Breast epithelium (tissue), 4 donors: ENCODE measurements around the gene UST. TPM values are rescaled to one million over a fixed set of nuclear protein-coding genes. Genes with fewer than 3 reads are reported as not detected.

Source experiments
- DNase-seq, 2 donors: peaks; one replicate each; pipeline ENCODE4 v3.0.0-alpha.2; 2019; ENCODE audit warnings: low spot score in 2 of 2
- H3K27ac ChIP-seq, 2 donors: fragments of 200-600 bp; sonication (generic) in 1 of 2; one replicate each; pipeline ENCODE4 v1.5.1; 2016 to 2019; ENCODE audit warnings: mild to moderate bottlenecking in 1 of 2
- H3K27me3 ChIP-seq, 2 donors: fragments of 200-600 bp; sonication (generic) in 1 of 2; one replicate each; pipeline versions ENCODE4 v1.5.1 to v1.6.0; 2017 to 2019; ENCODE audit warnings: control low read depth in 1 of 2, mild to moderate bottlenecking in 1 of 2
- H3K36me3 ChIP-seq: fragments of 200-600 bp; one replicate; pipeline ENCODE4 v1.5.1; 2019
- H3K4me1 ChIP-seq, 2 donors: fragments of 200-600 bp; sonication (generic); one replicate each; pipeline ENCODE4 v1.5.1; 2016 to 2019; ENCODE audit warnings: control low read depth in 1 of 2
- H3K4me3 ChIP-seq, 3 donors: fragments of 200-600 bp; sonication (generic); 1 replicate in 2 of 3; 2 replicates in 1 of 3; pipeline ENCODE4 v1.5.1; 2016 to 2019; ENCODE audit warnings: mild to moderate bottlenecking in 3 of 3, moderate library complexity in 2 of 3
- H3K9me3 ChIP-seq, 2 donors: fragments of 200-600 bp; sonication (generic) in 1 of 2; one replicate each; pipeline ENCODE4 v1.5.1; 2016 to 2019; ENCODE audit warnings: control low read depth in 1 of 2
- CTCF ChIP-seq, 3 donors: fragments of 450-650 bp; IDR thresholded peaks; one replicate each; pipeline ENCODE4 v1.5.1; 2016 to 2017; ENCODE audit warnings: antibody characterized with exemption in 3 of 3, mild to moderate bottlenecking in 3 of 3, moderate library complexity in 3 of 3
- POLR2A ChIP-seq: fragments of 450-650 bp; IDR thresholded peaks from one replicate; pipeline ENCODE4 v1.6.1; 2016; ENCODE audit warnings: antibody characterized with exemption, mild to moderate bottlenecking, moderate library complexity
- POLR2AphosphoS5 ChIP-seq, 3 donors: sonication (generic); formaldehyde crosslinking; IDR thresholded peaks; one replicate each; pipeline ENCODE4 v1.6.1; 2017; ENCODE audit warnings: antibody characterized with exemption in 3 of 3
- intact Hi-C: fragments of 100-400 bp; cut with DNase I; formaldehyde crosslinking; loops from one replicate; pipeline ENCODE4 v1.15.1; 2023; ENCODE audit warnings: low total_unique reads
- total RNA-seq, 3 donors: library from RNA; depleted of rRNA; stranded (reverse); fragments of >200 nt; gene quantifications; one replicate each; pipeline ENCODE4 v1.1.0, GENCODE V29; 2016

UST gene
- total RNA-seq, 3 donors from 2014 or later: 10.5 to 28.8 (median 13.2) TPM

GRCh38 chr6:148964467-148964866, 217.6 kb downstream of the UST start:
- no peak for DNase-seq
- no peaks in the 10 kb centered on the region for H3K27me3 ChIP-seq
- no peak for TF ChIP-seq CTCF (IDR thresholded peaks at IDR 0.05)
- no peak for TF ChIP-seq POLR2AphosphoS5 (IDR thresholded peaks at IDR 0.05)
- no peak overlapping the region for H3K27ac ChIP-seq
- H3K9me3 ChIP-seq: no peaks in the 10 kb centered on the region
- intact Hi-C loops: loop anchor here (1.0 to 10.0 kb wide), 2 partner anchors 26 to 1720 kb away; no protein-coding TSS in a partner anchor
- H3K36me3 ChIP-seq: no peaks in the 10 kb centered on the region
- no peak overlapping the region for H3K4me3 ChIP-seq
- H3K4me1 ChIP-seq: no peaks in the 10 kb centered on the region

GRCh38 chr6:148965287-148965686, 218.5 kb downstream of the UST start:
- Histone ChIP-seq H3K27me3 (no peaks in the 10 kb centered on the region), H3K9me3 (no peaks in the 10 kb centered on the region), H3K36me3 (no peaks in the 10 kb centered on the region), H3K4me3 (no peak overlapping the region), H3K27ac (no peak overlapping the region), H3K4me1 (no peaks in the 10 kb centered on the region)
- intact Hi-C loops: loop anchor here (10.0 kb wide), 1 partner anchor 1720 kb away; no protein-coding TSS in a partner anchor
- TF ChIP-seq CTCF (IDR thresholded peaks at IDR 0.05) (no peak), POLR2AphosphoS5 (IDR thresholded peaks at IDR 0.05) (no peak), POLR2A (no peak)
- DNase-seq: no peak

DNA sequence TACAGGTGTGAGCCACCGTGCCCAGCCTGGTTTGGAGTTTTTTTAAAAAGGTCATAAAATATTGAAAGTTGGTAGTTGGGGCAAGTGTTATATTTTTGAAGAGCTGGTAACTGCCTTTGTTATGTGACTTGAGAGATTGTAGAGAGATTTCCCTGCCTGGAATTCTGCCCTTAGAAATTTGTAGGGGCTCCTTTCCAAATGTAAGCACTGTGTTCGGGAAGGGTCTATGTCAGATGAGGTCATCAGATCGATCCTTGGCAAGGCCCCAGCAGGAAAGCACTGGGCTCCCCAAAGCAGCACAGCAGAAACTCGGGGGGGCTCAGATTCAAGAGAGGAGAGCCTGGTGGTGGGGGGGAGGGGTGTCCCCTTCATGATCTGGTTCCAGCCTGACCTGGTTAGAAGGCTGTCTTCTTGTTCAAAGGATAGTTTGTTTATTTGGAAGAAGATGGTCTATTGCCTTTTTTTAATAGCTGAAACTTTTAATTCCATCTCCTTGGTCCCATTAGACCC, 220.2 kb downstream of the UST start:
- no peak for DNase-seq
- no peaks in the 10 kb centered on the region for H3K36me3 ChIP-seq
- H3K4me1 ChIP-seq: no peaks in the 10 kb centered on the region
- intact Hi-C loops: loop anchor here (10.0 kb wide), 1 partner anchor 1722 kb away; no protein-coding TSS in a partner anchor
- H3K27me3 ChIP-seq: no peaks in the 10 kb centered on the region
- no peak overlapping the region for H3K4me3 ChIP-seq
- H3K27ac ChIP-seq: no peak overlapping the region
- TF ChIP-seq POLR2A: no peak
- TF ChIP-seq POLR2AphosphoS5 (IDR thresholded peaks at IDR 0.05): no peak
- TF ChIP-seq CTCF (IDR thresholded peaks at IDR 0.05): no peak
- no peaks in the 10 kb centered on the region for H3K9me3 ChIP-seq

GRCh38 chr6:148967541-148967956, 220.7 kb downstream of the UST start:
- H3K27me3 ChIP-seq: no peaks in the 10 kb centered on the region
- TF ChIP-seq POLR2A (no peak), POLR2AphosphoS5 (IDR thresholded peaks at IDR 0.05) (no peak), CTCF (IDR thresholded peaks at IDR 0.05) (no peak)
- H3K4me3 ChIP-seq: no peak overlapping the region
- H3K9me3 ChIP-seq: no peaks in the 10 kb centered on the region
- intact Hi-C loops: loop anchor here (10.0 kb wide), 1 partner anchor 1723 kb away; no protein-coding TSS in a partner anchor
- no peaks in the 10 kb centered on the region for H3K4me1 ChIP-seq
- no peaks in the 10 kb centered on the region for H3K36me3 ChIP-seq
- no peak overlapping the region for H3K27ac ChIP-seq
- no peak for DNase-seq

GRCh38 chr6:148968771-148969602, 222.2 kb downstream of the UST start:
- Histone ChIP-seq H3K4me3 (no peak overlapping the region), H3K27me3 (no peaks in the 10 kb centered on the region), H3K27ac (no peak overlapping the region), H3K4me1 (no peaks in the 10 kb centered on the region), H3K9me3 (no peaks in the 10 kb centered on the region), H3K36me3 (no peaks in the 10 kb centered on the region)
- TF ChIP-seq POLR2AphosphoS5 (IDR thresholded peaks at IDR 0.05): no peak
- no peak for TF ChIP-seq POLR2A
- TF ChIP-seq CTCF (IDR thresholded peaks at IDR 0.05): no peak
- DNase-seq: no peak
- intact Hi-C loops: loop anchor here (10.0 kb wide), 1 partner anchor 1724 kb away; no protein-coding TSS in a partner anchor
